Calu3 (cell line): ENCODE data around the gene DAAM1. TPM values are rescaled to one million over a fixed set of nuclear protein-coding genes. Genes with fewer than 3 reads are reported as not detected.

Source experiments
- BruUV-seq: library from RNA; stranded (reverse); fragments of 400-500 nt; replicated peaks from 2 replicates; lab custom pipeline; 2021; lab: Mats Ljungman, UMichigan
- CTCF ChIA-PET: fragments of 300-600 bp; sonication (Branson Sonifier 250); formaldehyde crosslinking; loops from one replicate; lab custom pipeline; 2022; ENCODE audit warnings: antibody characterized with exemption; lab: Charles Lee
- DNase-seq: peaks from one replicate; pipeline ENCODE4 v3.0.0; 2022
- H3K27ac Mint-ChIP-seq: one replicate; pipeline ENCODE4 v1.8.0; 2022; ENCODE audit warnings: mixed read lengths; ENCODE audit not compliant: unreplicated experiment
- H3K27me3 Mint-ChIP-seq: one replicate; pipeline ENCODE4 v1.8.0; 2022; ENCODE audit warnings: mixed read lengths; ENCODE audit not compliant: unreplicated experiment
- H3K36me3 Mint-ChIP-seq: one replicate; pipeline ENCODE4 v1.8.0; 2022; ENCODE audit warnings: mild to moderate bottlenecking, moderate library complexity, mixed read lengths; ENCODE audit not compliant: insufficient read depth, unreplicated experiment
- H3K4me1 Mint-ChIP-seq: one replicate; pipeline ENCODE4 v1.8.0; 2022; ENCODE audit warnings: mild to moderate bottlenecking, low read depth, mixed read lengths; ENCODE audit not compliant: unreplicated experiment
- H3K4me3 Mint-ChIP-seq: one replicate; pipeline ENCODE4 v1.8.0; 2022; ENCODE audit warnings: mild to moderate bottlenecking, low read depth, moderate library complexity, mixed read lengths; ENCODE audit not compliant: unreplicated experiment
- H3K9me3 Mint-ChIP-seq: one replicate; pipeline ENCODE4 v1.8.0; 2022; ENCODE audit warnings: low read depth, mixed read lengths; ENCODE audit not compliant: unreplicated experiment
- intact Hi-C: fragments of 100-400 bp; cut with micrococcal nuclease; formaldehyde crosslinking; loops from one replicate; pipeline ENCODE4 v1.10.0; 2022; ENCODE audit not compliant: unreplicated experiment
- total RNA-seq: library from RNA; stranded (reverse); gene quantifications from 2 replicates; pipeline ENCODE4 v1.2.3, GENCODE V29; 2022
- TF ChIP-seq, protein P1 (sequence below): fragments of 200-600 bp; IDR thresholded peaks from one replicate; pipeline ENCODE4 v1.8.0; 2022; ENCODE audit warnings: antibody characterized with exemption; ENCODE audit not compliant: unreplicated experiment

The DAAM1 gene
- total RNA-seq, 1 experiment from 2014 or later = 28.9 TPM

DNA sequence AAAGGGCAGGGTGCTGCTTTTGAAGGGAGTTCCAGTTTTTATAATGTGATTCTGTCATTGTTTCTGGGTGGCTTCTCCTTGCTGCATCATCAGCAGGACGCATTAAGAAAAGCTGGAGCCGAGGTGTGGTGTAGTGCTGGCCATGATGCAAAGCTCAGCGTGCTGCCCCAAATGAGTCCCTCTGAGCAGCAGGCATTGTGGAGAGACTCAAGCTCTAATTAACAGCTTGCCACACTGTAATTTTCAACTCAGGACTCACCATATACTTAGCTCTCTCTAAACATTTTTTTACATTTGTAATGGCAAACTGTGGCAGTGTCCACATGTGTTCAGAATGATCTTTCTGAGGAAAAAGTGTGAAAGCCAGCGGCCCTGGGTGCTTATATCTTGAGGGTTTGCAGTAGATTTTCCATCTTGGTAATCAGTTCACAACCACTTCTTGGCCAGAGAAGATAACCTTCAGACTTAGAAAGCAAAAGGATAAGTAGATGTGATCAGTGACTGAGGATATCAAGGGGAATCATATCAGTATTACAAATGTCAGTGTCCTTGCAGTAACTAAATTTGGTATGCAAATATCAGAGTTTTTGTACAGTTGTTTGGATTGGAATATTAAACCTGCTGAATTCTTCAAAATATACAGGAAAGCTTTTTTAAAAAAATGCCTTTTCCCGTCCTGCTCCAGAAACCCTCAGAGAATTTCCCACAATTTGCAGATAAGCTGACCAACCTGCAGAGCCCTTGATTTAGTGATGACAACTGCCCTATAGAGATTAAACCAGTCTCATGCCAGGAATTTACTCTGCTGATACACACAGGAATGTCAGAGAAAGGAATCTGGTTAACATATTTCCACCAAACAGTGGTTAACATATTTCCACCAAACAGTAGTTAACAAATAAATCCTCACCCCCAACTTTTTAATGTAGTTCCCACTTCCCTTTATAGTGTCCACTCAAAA, 63.6 kb downstream of the DAAM1 start:
- no peak overlapping the region for H3K27ac Mint-ChIP-seq
- no peaks in the 10 kb centered on the region for H3K36me3 Mint-ChIP-seq
- BruUV-seq = no TSS peak
- CTCF ChIA-PET = no interaction called here
- no peaks in the 10 kb centered on the region for H3K27me3 Mint-ChIP-seq
- TF ChIP-seq, protein P1, sequence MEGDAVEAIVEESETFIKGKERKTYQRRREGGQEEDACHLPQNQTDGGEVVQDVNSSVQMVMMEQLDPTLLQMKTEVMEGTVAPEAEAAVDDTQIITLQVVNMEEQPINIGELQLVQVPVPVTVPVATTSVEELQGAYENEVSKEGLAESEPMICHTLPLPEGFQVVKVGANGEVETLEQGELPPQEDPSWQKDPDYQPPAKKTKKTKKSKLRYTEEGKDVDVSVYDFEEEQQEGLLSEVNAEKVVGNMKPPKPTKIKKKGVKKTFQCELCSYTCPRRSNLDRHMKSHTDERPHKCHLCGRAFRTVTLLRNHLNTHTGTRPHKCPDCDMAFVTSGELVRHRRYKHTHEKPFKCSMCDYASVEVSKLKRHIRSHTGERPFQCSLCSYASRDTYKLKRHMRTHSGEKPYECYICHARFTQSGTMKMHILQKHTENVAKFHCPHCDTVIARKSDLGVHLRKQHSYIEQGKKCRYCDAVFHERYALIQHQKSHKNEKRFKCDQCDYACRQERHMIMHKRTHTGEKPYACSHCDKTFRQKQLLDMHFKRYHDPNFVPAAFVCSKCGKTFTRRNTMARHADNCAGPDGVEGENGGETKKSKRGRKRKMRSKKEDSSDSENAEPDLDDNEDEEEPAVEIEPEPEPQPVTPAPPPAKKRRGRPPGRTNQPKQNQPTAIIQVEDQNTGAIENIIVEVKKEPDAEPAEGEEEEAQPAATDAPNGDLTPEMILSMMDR = no peak
- no peak for DNase-seq
- H3K4me3 Mint-ChIP-seq = no peak overlapping the region
- intact Hi-C loops = no loop called here
- peaks cover 10% of the 10 kb centered on the region for H3K4me1 Mint-ChIP-seq
- no peaks in the 10 kb centered on the region for H3K9me3 Mint-ChIP-seq

DNA sequence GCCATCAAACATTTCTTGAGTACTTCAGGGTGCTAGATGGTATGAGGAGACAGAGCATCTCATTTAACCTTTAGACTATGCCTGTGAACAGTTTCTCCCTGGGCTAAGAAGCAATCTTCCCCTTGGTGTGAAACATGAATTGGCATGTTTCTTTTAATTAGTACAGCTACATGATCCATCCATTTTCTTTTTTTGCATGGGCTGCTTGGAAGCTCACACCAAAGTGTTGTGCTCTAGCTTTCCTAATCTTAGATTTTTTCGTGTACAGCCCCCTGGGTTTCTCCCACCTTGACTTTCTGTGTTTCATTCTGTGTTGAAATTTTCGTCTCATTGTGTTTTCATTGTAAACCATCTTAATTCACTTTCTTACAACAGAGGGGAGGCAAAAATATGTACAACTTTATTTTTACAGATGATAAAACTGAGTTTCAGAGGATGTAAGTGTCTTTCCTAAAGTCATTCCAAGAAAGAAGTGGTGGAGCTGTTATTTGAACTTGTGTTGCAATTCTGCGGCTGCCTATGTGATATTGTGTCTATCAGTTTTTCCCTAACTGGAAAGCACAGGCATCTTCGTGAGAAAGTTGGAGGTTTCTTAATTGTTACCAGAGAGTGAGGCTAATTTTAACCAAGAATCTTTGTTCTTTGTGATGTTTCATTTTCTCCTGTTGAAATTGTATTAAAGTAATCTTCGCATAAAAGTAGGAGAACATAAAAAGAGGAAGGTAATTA, 64.5 kb downstream of the DAAM1 start:
- H3K9me3 Mint-ChIP-seq = no peaks in the 10 kb centered on the region
- no peak overlapping the region for H3K27ac Mint-ChIP-seq
- intact Hi-C loops = no loop called here
- CTCF ChIA-PET = no interaction called here
- no peak overlapping the region for H3K4me3 Mint-ChIP-seq
- TF ChIP-seq, protein P1 = no peak
- peaks cover 9% of the 10 kb centered on the region for H3K4me1 Mint-ChIP-seq
- no peak for DNase-seq
- BruUV-seq = no TSS peak
- no peaks in the 10 kb centered on the region for H3K36me3 Mint-ChIP-seq
- H3K27me3 Mint-ChIP-seq = no peaks in the 10 kb centered on the region

DNA sequence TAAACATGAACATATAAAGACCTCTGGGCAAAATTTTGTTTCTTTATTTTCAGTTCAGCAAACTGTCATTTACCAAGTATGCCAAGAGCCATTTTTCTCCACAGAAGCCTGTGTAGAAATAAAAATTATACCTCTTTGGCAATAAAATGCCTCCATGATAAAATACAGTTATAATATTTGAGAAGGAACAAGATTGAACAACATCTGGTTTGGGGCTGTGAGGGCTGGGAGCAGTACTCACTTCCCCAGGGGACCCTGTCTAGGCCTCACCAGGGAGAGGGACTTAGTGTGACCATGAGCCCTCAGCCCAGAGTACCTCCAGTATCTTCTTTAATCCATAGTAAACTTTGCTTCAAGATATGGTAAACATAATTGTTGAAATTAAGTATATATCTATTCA, 65.1 kb downstream of the DAAM1 start:
- Mint-ChIP-seq H3K27ac (no peak overlapping the region), H3K4me1 (peaks cover 3% of the 10 kb centered on the region), H3K9me3 (no peaks in the 10 kb centered on the region), H3K27me3 (no peaks in the 10 kb centered on the region), H3K36me3 (no peaks in the 10 kb centered on the region), H3K4me3 (no peak overlapping the region)
- DNase-seq = no peak
- TF ChIP-seq, protein P1 = no peak
- BruUV-seq = no TSS peak
- CTCF ChIA-PET = no interaction called here
- intact Hi-C loops = no loop called here

DNA sequence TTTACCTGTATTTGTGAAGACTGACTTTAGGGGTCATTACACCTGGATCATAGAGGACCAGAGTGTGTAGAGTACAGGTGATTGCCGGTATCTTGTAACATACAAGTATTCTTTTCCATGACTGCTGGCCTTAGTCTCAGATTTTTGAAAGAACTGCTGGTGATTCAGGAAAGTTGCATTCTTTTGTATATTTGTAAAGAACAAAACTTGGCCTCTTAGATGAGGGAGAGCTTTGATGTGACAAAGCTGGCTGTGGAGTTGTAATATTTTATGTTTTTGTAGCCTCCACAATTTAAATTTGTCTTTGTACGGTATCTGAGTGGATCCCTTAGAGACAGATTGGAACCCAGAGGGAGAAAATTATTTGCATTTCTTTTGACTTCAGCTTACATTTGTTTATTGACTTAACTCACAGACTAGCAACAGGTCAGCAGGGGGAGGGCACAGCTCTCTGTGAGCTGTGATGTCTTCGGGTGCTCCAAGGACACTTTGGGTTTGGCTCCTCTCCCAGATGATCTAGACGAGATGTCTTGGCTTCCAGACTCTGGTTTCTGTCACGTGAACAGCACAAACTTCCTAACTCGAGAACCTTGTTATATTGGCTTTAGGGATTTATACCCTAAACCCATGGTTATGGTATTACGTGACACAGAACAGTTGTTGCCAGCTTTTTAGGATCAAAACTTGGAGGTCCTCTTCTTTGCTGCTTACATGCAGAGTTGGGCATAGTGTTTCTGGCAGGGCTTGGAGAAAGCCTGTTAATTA, 65.9 kb downstream of the DAAM1 start:
- TF ChIP-seq, protein P1 = no peak
- CTCF ChIA-PET = no interaction called here
- H3K4me1 Mint-ChIP-seq = no peaks in the 10 kb centered on the region
- no peak for DNase-seq
- H3K36me3 Mint-ChIP-seq = no peaks in the 10 kb centered on the region
- no peaks in the 10 kb centered on the region for H3K9me3 Mint-ChIP-seq
- intact Hi-C loops = no loop called here
- no peak overlapping the region for H3K27ac Mint-ChIP-seq
- no peaks in the 10 kb centered on the region for H3K27me3 Mint-ChIP-seq
- H3K4me3 Mint-ChIP-seq = no peak overlapping the region
- no TSS peak for BruUV-seq
